Adrenal gland (tissue), 12 donors: ENCODE measurements around the gene PICK1. TPM values are rescaled to one million over a fixed set of nuclear protein-coding genes. Genes with fewer than 3 reads are reported as not detected.

Experiments used
- DNase-seq, 7 donors: peaks; one replicate each; pipeline ENCODE4 v3.0.0-alpha.2; 2019 to 2020
- H3K27ac ChIP-seq, 5 donors: fragments of 200-600 bp; sonication (generic) in 4 of 5; 1 replicate in 3 of 5; 2 replicates in 2 of 5; pipeline versions ENCODE4 v1.5.1 to v1.8.0; 2016 to 2020; ENCODE audit warnings: mild to moderate bottlenecking in 1 of 5
- H3K27me3 ChIP-seq: fragments of 200-600 bp; 2 replicates; pipeline ENCODE4 v1.8.0; 2021
- H3K36me3 ChIP-seq, 2 donors: fragments of 200-600 bp; replicated peaks in 1 of 2; 1 replicate in 1 of 2; 2 replicates in 1 of 2; pipeline versions ENCODE4 v1.5.1 to v1.8.0; 2018 to 2022
- H3K4me1 ChIP-seq, 2 donors: fragments of 200-600 bp; replicated peaks in 1 of 2; 1 replicate in 1 of 2; 2 replicates in 1 of 2; pipeline versions ENCODE4 v1.5.1 to v1.8.0; 2018 to 2021
- H3K4me3 ChIP-seq, 4 donors: fragments of 200-600 bp; sonication (generic) in 3 of 4; one replicate each; pipeline ENCODE4 v1.5.1; 2016 to 2018
- H3K9me3 ChIP-seq, 3 donors: fragments of 200-600 bp; sonication (generic) in 1 of 3; replicated peaks in 1 of 3; 1 replicate in 2 of 3; 2 replicates in 1 of 3; pipeline versions ENCODE4 v1.5.1 to v1.8.0; 2016 to 2021
- POLR2A ChIP-seq, 2 donors: fragments of 450-650 bp; IDR thresholded peaks; one replicate each; pipeline ENCODE4 v1.6.1; 2017; ENCODE audit warnings: antibody characterized with exemption in 2 of 2, mild to moderate bottlenecking in 2 of 2, moderate library complexity in 1 of 2
- WGBS, 4 donors: extraction: QIAGEN DNeasy Blood & Tissue Kit in 2 of 4; methylation state at CpG; one replicate each; pipeline versions ENCODE4 v1.1.5 to v1.1.7; 2013 to 2017; 5-methylcytosine and 5-hydroxymethylcytosine counted together
- intact Hi-C, 2 donors: fragments of 100-400 bp; cut with DNase I; formaldehyde crosslinking; loops; one replicate each; pipeline versions ENCODE4 v1.14.1 to v1.15.0; 2022 to 2023
- polyA plus RNA-seq, 3 donors: library from polyadenylated mRNA; stranded (reverse); fragments of 200-250 nt in 2 of 3; fragments of 350-450 nt in 1 of 3; fragmentation: Illumina TruSeq in 1 of 3; extraction: RNeasy Lipid Tissue Mini Kit (QIAGEN cat#74804) in 1 of 3; gene quantifications; one replicate each; pipeline ENCODE4 v1.2.3, GENCODE V29; 2013 to 2014
- total RNA-seq, 9 donors: library from RNA; depleted of rRNA in 4 of 9; stranded (reverse); fragments of >200 nt in 4 of 9; fragments of 120-200 nt in 1 of 9; fragmentation: NEBNext Ultra II Directional in 1 of 9; extraction: Animal tissue kit (Norgen Biotek cat#: 25700) in 1 of 9; gene quantifications; one replicate each; pipeline versions ENCODE4 v1.1.0 to v1.2.4, GENCODE V29; 2013 to 2023
- TF ChIP-seq, protein P1 (sequence below), 6 experiments: fragments of 450-650 bp in 4 of 6; fragments of 200-600 bp in 2 of 6; sonication (generic) in 1 of 6; IDR thresholded peaks; 1 replicate in 5 of 6; 2 replicates in 1 of 6; pipeline versions ENCODE4 v1.5.1 to v1.8.0; 2016 to 2021; ENCODE audit warnings: antibody characterized with exemption in 6 of 6, mild to moderate bottlenecking in 2 of 6, moderate library complexity in 1 of 6
- donor health status: healthy with polysubstance abuse.
- donor health status: Bipolar disorder and iron deficiency.
- donor health status: DM: yes; HTN: yes; CAD: no.
- donor health status: DM: no; HTN: no; CAD: no.
- donor health status: DM: no; HTN: no; CAD: no.
- donor health status: DM: yes; HTN: yes; CAD: no.

The PICK1 gene
- total and polyA plus RNA-seq, 12 donors: 28.7 to 93.6 (median 39.0) TPM

DNA sequence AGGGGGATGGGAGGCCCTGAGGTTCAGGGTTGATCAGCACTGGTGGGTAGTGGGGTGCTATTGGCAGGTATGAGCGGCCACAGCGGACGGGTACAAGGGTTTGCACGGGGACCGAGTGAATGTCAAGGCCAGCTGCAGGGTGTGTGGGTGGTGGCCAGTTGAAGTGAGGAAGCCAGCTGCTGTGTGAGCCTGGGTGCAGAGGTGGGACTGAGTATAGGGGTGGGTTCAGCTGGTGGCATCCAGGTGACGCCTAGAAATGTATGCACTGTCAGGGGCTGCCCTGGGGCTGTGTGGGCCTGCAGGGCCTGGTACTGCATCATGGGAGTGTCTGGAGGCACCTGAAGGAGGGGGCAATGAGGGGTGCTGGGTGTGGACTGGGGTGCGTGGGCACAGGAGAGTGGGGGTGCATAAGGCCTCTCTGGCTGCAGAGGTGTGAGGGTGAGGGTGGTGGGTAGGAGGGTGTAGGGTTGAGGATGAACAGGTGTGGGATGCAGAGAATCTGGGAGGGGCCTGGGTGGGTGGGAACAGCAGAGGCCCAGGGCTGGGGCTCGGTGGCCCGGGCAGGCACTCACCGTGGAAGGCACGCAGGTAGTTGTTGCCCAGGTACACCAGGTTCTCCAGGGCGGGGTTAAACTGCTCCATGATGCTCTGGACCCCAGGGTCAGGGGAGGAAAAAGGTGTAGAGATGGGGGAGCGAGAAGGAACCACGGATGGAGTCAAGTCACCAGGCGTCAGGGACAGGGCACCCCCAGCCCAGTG, 51.5 kb downstream of the PICK1 start:
- WGBS, 4 donors: 81 to 94% (median 87%) methylated on average over 15 of the region's 15 CpGs
- no peak overlapping the region for H3K27ac ChIP-seq
- no peaks in the 10 kb centered on the region for H3K36me3 ChIP-seq
- H3K4me1 ChIP-seq: no peaks in the 10 kb centered on the region
- H3K9me3 ChIP-seq: no peaks in the 10 kb centered on the region
- TF ChIP-seq POLR2A (IDR thresholded peaks at IDR 0.05): no peak
- TF ChIP-seq, protein P1, sequence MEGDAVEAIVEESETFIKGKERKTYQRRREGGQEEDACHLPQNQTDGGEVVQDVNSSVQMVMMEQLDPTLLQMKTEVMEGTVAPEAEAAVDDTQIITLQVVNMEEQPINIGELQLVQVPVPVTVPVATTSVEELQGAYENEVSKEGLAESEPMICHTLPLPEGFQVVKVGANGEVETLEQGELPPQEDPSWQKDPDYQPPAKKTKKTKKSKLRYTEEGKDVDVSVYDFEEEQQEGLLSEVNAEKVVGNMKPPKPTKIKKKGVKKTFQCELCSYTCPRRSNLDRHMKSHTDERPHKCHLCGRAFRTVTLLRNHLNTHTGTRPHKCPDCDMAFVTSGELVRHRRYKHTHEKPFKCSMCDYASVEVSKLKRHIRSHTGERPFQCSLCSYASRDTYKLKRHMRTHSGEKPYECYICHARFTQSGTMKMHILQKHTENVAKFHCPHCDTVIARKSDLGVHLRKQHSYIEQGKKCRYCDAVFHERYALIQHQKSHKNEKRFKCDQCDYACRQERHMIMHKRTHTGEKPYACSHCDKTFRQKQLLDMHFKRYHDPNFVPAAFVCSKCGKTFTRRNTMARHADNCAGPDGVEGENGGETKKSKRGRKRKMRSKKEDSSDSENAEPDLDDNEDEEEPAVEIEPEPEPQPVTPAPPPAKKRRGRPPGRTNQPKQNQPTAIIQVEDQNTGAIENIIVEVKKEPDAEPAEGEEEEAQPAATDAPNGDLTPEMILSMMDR (IDR thresholded peaks at IDR 0.05): no peak
- intact Hi-C loops: no loop called here
- H3K4me3 ChIP-seq: no peak overlapping the region
- no peaks in the 10 kb centered on the region for H3K27me3 ChIP-seq
- DNase-seq: no peak

DNA sequence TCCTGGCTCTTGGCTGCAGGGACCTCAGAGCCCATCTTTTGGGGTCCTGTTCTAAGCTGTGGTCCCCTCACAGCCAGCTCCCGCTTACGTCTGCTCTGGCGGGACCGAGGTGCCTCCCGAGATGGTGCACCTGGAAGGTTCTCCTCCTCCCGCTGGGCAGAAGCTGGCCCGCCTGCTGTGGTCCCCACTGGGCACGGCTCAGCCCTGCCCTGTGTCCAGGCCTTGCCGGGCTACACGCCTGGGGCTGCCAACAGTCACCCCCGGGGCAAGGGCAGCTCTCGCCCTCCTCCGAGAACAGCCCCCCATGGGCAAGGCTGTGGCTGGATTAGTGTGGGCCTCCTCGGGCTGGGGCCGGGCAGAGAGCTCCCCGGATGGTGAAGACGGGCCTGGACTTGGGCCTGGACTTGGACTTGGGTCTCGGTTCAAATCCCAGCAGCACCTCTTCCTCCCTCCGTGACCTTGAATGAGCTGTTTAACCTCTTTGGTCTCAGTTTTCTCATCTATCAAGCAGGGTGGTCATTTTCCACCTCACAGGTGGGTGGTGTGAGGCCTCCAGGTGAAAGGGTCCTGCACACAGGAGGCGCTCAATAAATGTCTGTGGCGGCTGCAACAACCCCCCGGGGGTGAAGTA, 52.3 kb downstream of the PICK1 start:
- 92 to 97% (median 94%) methylated on average over 11 to 22 of the region's 22 CpGs for WGBS, 4 donors
- H3K27me3 ChIP-seq: no peaks in the 10 kb centered on the region
- H3K4me3 ChIP-seq: no peak overlapping the region
- H3K36me3 ChIP-seq: no peaks in the 10 kb centered on the region
- DNase-seq: no peak
- peaks cover 0 to 4% of the 10 kb centered on the region in 2 donors for H3K4me1 ChIP-seq
- H3K9me3 ChIP-seq: no peaks in the 10 kb centered on the region
- intact Hi-C loops: loop anchor here in 1 of 2 donors (10.0 kb wide), 2 partner anchors 115 to 245 kb away; no protein-coding TSS in a partner anchor
- TF ChIP-seq, protein P1 (IDR thresholded peaks at IDR 0.05): no peak
- no peak for TF ChIP-seq POLR2A (IDR thresholded peaks at IDR 0.05)
- H3K27ac ChIP-seq: no peak overlapping the region

DNA sequence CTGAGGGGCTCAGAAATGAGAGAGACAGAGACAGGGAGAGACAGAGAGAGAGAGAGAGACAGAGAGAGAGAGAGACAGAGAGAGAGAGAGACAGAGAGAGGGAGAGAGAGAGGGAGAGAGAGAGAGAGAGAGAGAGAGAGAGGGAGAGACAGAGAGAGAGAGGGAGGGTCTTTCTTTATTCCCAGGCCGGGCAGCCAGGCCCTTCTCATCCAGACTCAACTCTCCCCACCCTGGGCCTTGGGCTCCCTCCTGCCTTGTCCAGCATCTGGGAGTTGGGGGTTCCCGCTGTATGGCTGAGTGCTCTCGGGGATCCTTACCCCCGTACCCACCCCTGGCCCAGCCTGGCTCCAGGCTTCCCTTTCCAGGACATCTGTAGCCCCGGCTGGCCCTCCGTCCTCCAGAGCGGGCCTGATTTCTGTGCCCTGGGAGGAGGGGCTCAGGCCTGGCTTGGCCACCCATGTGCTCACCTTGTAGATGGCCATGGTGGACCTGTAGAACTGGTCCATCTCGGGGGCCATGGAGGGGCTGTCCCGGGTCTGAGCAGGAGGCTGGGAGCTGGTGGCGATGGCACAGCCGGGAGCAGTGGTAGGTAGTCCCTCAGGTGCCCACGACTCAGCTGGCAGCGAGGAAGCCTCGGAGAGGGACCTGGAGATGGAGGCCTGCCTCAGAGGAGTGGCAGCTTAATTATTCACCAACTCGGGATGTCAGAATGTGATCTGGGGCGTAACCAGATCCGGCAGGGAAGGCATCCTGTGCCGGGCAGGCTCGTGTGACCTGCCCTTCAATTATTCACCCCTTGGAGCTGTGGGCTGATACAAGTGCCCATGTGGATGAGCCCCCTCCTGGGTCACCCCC, 53.0 kb downstream of the PICK1 start, which contains the start of gene BAIAP2L2:
Gene BAIAP2L2 (minus strand): TSS at position 677 of the 855 bp plus-strand sequence. CDS start 159 bp downstream, at position 518.
- Histone ChIP-seq H3K36me3 (no peaks in the 10 kb centered on the region), H3K4me1 (peaks cover 0 to 7% of the 10 kb centered on the region in 2 donors), H3K9me3 (no peaks in the 10 kb centered on the region), H3K27ac (no peak within 1 kb of the TSS), H3K4me3 (no peak within 1 kb of the TSS), H3K27me3 (no peaks in the 10 kb centered on the region)
- TF ChIP-seq, protein P1 (IDR thresholded peaks at IDR 0.05): no peak
- no peak for TF ChIP-seq POLR2A (IDR thresholded peaks at IDR 0.05)
- DNase-seq: no peak
- intact Hi-C loops: loop anchor here in 1 of 2 donors (10.0 kb wide), 2 partner anchors 115 to 245 kb away; no protein-coding TSS in a partner anchor
- WGBS, 4 donors: 86 to 100% (median 89%) methylated on average over 1 to 19 of the region's 19 CpGs
